ENCODE measurements around the gene HAL. TPM values are rescaled to one million over a fixed set of nuclear protein-coding genes. Genes with fewer than 3 reads are reported as not detected.

Gene HAL
- total and polyA plus RNA-seq, 2 of the 13 experiments (the other 11 are each of a cell fraction or from before 2014, with no cell fraction given), result 0.89 to 37.8 TPM

DNA sequence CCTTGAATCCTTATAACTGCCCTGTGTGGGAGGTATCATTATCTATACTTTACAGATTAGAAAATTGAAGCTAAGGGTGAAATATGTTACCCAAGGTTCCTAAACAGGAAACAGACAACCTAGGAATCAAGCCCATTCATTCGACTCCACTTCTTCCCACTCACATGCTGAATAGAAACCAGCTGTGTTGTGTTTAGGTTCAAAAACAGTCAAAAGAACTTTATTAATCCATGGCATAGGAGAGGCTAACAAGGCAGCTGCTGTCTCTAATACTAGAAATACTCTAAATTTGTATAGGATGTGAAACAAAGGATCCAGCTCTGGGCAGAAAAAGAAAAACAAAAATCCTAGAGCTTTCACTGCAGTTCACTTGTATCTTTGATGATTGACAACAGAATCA, 43.1 kb downstream of the HAL start (continued):
- TF ChIP-seq, protein P1, sequence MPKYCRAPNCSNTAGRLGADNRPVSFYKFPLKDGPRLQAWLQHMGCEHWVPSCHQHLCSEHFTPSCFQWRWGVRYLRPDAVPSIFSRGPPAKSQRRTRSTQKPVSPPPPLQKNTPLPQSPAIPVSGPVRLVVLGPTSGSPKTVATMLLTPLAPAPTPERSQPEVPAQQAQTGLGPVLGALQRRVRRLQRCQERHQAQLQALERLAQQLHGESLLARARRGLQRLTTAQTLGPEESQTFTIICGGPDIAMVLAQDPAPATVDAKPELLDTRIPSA (CRISPR knock-in tag; IDR thresholded peaks at IDR 0.05; ENCODE audit: borderline replicate concordance), result no peak
- no peak for TF ChIP-seq NR2F2 (IDR thresholded peaks at IDR 0.05; ENCODE audit: borderline replicate concordance, low read depth)
- TF ChIP-seq CCAR2 (optimal IDR thresholded peaks at IDR 0.05; ENCODE audit: low read depth, low read length), result no peak
- TF ChIP-seq SKI (IDR thresholded peaks at IDR 0.05; ENCODE audit: partially characterized antibody), result no peak
- TF ChIP-seq SP2 (CRISPR knock-in tag; IDR thresholded peaks at IDR 0.05), result no peak
- TF ChIP-seq ZNF431 (CRISPR knock-in tag; IDR thresholded peaks at IDR 0.05; ENCODE audit: borderline replicate concordance, low read depth), result no peak
- TF ChIP-seq ZNF850 (CRISPR knock-in tag; conservative IDR thresholded peaks at IDR 0.05), result no peak

DNA sequence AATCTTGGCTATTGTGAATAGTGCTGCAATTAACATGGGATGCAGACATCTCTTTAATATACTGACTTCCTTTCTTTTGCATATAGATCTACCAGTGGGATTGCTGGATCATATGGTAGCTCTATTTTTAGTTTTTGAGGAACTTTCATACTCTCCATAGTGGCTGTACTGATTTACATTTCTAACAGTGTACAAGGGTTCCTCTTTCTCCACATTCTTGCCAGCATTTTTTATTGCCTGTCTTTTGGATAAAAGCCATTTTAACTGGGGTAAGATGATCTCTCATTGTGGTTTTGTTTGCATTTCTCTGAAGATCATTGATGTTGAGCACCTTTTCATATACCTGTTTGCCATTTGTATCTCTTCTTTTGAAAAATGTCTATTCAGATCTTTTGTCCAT, 44.6 kb downstream of the HAL start:
- Histone ChIP-seq H3K36me3 (replicated peaks in 1 of 2; ENCODE audit: control insufficient read depth in 1 of 2, insufficient read depth in 2 of 2, low read length in 2 of 2) (peaks cover 0 to 1% of the 10 kb centered on the region in 2 experiments; a peak in 2 of 5 replicates), H4K20me1 (ENCODE audit: insufficient read depth, low read length) (no peaks in the 10 kb centered on the region), H3K79me2 (ENCODE audit: insufficient read depth, low read length) (no peaks in the 10 kb centered on the region), H3K4me1 (ENCODE audit: insufficient read depth, low read length) (peaks cover 55% of the 10 kb centered on the region), H3K9me3 (ENCODE audit: low read length) (no peaks in the 10 kb centered on the region), H3K27ac (ENCODE audit: extremely low read length, insufficient read depth, low read length) (no peak overlapping the region), H3K27me3 (ENCODE audit: control insufficient read depth in 1 of 2, insufficient read depth in 2 of 2, low read length in 2 of 2) (no peaks in the 10 kb centered on the region), H3K4me3 (replicated peaks in 1 of 3; ENCODE audit: insufficient read depth in 1 of 3, low read depth in 2 of 3, low read length in 3 of 3) (no peak overlapping the region), H2AFZ (ENCODE audit: low read length) (no peak overlapping the region), H3K9ac (ENCODE audit: insufficient read depth, low read depth, low read length) (no peak overlapping the region), H3K4me2 (ENCODE audit: low read depth, low read length) (no peak overlapping the region)
- no TSS peak for BruUV-seq (replicated peaks)
- intact Hi-C loops (cut with micrococcal nuclease; ENCODE audit: unreplicated experiment) (loop anchor here (10.0 kb wide), 1 partner anchor 127 kb away; no protein-coding TSS in a partner anchor), in situ Hi-C loops (cut with HindIII; ENCODE audit: extremely low pct_ligation_motif_present, low pct_unique_long_range_greater_than_20kb) (no loop called here)
- CTCF ChIA-PET (ENCODE audit: low intra/inter-chr PET ratio, low total read pairs), result no interaction called here
- no peak for ATAC-seq
- TF ChIP-seq TRIM24 (CRISPR knock-in tag; IDR thresholded peaks at IDR 0.05) (no peak), TARDBP (CRISPR knock-in tag; IDR thresholded peaks at IDR 0.05) (no peak), ZNF207 (IDR thresholded peaks at IDR 0.05; ENCODE audit: borderline replicate concordance) (no peak), SIN3B (IDR thresholded peaks at IDR 0.05; ENCODE audit: low read length) (no peak), MEIS1 (CRISPR knock-in tag; IDR thresholded peaks at IDR 0.05; ENCODE audit: borderline replicate concordance) (no peak)
- TF ChIP-seq, protein P2, sequence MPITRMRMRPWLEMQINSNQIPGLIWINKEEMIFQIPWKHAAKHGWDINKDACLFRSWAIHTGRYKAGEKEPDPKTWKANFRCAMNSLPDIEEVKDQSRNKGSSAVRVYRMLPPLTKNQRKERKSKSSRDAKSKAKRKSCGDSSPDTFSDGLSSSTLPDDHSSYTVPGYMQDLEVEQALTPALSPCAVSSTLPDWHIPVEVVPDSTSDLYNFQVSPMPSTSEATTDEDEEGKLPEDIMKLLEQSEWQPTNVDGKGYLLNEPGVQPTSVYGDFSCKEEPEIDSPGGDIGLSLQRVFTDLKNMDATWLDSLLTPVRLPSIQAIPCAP (CRISPR knock-in tag; IDR thresholded peaks at IDR 0.05; ENCODE audit: low read depth), result no peak
- TF ChIP-seq, protein P3, sequence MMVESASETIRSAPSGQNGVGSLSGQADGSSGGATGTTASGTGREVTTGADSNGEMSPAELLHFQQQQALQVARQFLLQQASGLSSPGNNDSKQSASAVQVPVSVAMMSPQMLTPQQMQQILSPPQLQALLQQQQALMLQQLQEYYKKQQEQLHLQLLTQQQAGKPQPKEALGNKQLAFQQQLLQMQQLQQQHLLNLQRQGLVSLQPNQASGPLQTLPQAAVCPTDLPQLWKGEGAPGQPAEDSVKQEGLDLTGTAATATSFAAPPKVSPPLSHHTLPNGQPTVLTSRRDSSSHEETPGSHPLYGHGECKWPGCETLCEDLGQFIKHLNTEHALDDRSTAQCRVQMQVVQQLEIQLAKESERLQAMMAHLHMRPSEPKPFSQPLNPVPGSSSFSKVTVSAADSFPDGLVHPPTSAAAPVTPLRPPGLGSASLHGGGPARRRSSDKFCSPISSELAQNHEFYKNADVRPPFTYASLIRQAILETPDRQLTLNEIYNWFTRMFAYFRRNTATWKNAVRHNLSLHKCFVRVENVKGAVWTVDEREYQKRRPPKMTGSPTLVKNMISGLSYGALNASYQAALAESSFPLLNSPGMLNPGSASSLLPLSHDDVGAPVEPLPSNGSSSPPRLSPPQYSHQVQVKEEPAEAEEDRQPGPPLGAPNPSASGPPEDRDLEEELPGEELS (CRISPR knock-in tag; IDR thresholded peaks at IDR 0.05), result no peak
- DNase-seq (ENCODE audit: low spot score), result no peak
- POLR2A ChIA-PET, result no interaction called here
- no peak for FAIRE-seq
